SKM-1 (cell line): ENCODE measurements around the gene SLC48A1.

ENCODE experiments used
- DNase-seq: peaks from one replicate; lab custom pipeline; 2025; ENCODE audit not compliant: unreplicated experiment; lab: John Stamatoyannopoulos, UW

Gene SLC48A1

DNA sequence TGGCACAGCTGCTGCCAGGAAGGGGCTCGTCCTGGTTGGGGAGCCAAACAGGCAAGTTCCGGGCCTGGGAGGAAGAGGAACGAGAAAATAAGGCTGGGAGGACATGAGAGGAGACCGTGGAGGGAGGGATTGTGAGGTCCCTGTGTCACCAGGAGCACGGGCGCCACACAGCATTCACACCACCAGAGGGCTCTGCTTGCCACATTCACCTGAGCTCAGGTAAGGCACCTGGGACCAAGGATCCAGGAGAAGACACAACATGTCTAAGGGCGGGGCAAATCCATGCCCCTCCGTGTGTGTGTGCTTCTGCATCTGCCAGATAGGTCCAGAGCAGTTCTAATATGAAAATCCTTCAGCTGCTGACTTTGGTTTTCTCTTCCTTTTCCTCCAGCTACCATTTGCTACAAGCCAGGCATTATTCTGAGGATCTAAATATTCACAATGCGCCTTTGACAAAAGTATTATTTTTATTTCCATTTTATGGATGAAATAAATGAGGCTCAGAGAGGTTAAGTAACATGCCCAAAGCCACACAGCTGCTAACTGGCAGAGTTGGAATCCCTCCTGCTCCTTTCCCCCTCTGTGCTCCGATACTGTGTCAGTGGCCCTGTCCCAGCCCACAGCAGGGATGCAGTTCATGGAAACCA, 28.9 kb upstream of the SLC48A1 start:
- DNase-seq = no peak

DNA sequence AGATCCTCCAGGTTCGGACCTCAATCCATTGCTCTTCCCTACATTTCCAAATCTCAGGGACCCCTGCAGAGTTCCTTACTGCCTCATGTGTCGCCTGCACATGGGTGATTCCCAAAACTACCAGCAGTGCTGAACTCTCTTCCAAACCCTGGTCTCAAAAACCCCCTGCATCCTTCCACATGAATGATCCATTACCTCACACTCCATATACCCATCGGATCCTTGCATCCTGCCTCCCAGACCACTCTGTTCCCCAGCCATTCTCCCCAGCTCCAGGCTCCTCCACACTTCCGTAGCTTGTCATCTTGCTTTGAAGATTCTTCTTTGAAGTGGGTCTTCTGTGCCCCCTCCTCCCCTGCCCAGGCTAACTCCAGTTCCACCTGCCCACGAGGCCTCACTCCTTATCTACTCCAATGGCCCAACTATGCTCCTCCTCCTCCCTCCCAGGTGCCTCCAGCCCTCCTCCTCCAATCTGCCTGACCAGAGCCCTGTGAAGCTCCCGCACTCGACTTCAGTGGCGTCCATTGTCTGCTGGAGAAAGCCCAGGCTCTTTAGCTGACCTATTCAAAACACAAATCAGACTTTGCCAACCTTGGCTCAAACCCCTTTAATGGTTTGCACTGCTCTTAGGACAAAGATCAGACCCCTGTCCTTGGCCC, 28.1 kb upstream of the SLC48A1 start:
- no peak for DNase-seq

DNA sequence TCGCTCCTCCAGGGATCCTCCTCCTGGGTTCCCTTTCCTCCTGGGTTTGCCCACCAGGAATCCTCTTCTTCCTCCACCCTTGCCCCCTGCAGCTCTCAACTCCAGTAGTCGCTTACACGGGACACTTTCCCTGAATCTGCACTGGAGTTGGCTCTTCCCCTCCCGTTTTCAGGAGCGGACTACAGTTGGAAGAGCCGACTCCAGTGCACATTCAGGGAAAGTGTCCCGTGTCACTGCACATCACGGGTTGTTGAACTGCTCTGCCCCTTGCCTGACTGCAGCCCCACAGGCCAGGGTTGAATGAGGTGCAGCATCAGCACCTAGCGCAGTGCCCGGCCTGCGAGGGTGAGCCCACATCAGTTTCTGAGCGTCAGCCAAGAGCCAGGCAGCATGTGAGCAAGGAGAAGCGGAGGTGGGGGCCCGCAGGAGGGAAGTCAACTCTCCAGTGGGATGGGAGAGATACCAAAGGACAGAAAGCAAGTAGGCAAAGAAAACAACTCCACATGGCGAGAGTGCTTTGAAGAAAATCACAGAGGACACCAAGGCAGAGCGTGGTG, 27.5 kb upstream of the SLC48A1 start:
- no peak for DNase-seq

DNA sequence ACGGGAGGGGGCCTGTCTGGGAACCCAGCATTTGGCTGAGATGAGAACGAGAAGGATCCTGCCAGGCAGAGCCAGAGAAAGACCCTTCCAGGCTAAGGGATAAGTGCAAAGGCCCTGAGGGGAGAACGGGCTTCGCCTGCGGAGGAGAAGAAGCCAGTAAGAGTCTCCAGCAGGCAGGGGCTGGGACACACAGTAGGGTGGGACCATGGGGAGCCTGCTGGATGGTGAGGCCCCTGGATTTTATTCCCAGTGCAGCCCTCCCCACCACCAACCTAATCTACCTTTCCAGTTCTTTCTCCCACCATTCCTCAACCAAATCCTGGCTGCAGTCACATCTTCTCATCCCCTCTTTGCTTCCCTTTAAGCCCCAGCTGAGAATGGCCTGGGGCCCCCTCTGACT, 27.0 kb upstream of the SLC48A1 start:
- no peak for DNase-seq

DNA sequence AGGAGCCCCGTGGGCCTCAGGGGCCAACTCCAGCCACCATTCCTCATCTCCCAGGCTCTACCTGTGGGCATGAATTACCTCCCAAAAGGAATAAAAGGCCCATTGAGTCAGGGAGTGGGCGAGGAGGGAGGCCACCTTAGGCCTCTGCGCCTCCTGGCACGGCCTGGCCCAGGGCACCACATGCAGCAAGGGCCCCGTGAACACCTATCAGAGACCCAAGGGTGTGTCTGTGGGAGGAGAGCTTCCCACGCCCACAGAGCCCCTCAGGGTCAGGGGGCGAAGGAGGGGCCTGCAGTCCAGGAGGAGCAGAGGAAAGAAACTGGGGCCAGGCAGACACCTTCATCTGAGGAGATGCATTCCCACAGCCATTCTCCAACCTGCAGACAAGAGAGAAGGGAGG, 26.5 kb upstream of the SLC48A1 start:
- no peak for DNase-seq

DNA sequence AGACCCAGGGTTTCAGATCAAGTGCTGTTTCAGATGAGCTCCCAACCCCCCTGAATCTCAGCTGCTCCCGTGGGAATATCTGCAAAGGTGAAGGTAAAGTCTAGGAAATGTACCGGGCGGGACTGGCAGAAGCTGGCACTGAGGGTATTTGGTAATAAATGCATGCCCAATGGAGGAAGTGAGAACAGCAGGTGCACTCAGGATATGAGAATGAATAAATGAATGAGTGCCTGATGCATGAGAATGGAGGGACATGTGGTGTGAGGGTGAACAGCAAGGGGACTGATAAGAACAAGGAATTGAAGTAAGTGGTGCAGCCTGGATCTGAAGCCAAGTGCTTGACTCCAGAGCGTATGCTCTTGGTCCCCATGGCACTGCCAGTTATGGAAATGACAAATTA, 25.9 kb upstream of the SLC48A1 start:
- no peak for DNase-seq

DNA sequence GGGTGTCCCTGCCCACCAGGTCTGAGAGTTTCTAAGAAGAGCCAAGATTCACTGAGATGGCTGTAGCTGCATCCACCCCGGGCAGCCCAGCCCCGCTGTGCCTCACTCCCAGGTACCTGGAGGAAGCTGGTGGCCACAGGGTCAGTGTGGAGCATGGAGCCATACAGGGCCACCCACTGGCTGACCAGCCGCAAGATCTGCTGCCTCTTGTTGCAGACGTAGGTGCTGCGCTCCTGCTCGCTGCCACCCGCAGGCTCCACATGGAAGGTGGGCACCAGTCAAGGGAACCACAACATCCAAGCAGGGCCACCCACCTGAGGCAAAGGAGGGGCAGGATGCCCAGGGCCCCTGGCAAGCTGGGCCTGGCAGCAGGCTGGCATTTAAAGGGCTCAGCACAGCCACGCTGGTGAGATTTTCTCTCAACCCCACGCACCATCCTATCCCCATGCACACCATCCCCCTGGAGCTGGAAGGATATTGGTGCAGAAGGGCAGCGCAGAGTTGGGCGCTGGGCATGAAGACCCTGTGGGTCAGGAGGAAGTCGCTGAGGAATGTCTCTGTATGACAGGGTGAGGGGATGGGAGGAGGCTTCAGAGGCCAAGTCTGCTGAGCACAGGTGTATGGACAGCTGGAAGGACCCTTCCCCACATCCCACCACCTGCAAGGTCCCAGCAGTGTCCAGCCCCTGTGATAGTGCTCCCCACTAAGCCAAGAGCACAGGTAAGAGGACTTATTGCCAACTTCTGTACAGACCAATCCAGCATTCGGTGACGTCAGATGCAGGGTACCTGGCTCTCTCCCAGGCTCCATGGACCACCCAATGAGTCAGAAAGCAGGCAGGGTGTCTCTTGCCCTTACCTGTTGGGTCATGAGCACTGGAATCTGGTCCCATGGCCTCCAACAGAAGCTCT, 25.2 kb upstream of the SLC48A1 start:
- DNase-seq = no peak

DNA sequence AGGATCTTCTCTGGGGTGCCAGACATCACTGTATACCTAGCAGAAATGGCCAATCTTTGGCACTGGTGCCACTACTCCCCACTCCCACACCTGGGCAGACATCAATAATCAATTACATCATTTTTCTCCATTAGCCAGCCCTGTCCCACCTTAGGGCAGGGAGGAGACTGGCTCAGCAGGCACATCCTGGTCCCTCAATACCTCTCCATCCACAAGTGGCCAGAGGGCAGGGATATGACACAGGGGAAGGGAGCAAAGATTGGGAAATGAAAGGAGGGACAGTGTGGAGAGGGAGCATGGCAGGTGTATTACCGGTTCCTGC, 24.6 kb upstream of the SLC48A1 start:
- no peak for DNase-seq

DNA sequence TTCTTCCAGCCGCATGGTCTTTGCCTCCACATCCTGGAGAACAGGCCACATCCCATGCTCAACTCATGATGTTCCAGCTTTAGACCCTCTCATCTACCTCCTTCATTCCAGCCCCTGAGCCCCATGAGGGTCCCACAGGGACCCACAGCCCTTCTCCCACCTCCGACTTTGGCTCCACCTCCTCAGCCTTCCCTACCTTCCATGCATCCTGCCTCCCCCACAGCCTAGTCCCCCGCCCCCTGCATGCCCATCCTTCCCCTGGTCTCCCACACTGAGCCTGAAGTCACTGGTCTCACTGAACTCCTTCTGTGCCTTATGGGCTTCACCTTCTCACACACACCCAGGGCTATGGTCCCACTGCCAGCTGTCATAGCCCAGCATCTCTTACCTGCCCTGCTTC, 24.1 kb upstream of the SLC48A1 start:
- no peak for DNase-seq

DNA sequence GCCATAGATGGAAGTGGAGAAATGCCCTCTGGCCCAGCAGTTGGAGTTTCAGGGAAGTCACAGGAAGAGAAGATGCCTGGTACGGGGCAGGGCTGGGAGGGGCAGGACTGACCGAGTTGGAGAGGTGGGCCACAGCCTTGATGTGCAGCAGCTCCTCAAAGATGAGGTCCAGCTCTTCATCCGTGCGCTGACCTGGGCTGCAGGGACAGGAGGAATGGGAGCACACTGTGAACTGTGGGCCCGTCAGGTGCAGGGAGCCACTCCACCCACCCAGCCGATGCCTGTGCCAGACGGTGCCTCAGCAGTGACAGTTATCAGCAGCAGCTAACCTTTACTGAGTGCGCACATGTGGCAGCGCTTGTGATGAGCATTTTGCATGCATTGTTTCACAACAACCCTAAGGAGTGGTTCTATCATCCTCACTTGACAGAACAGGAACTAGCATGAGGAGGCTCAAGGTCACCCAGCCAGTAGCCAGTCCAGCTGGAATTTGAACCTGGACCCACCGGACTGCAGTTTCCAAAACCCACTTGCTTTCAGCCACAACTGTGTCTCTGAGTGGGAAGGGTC, 22.7 kb upstream of the SLC48A1 start:
- no peak for DNase-seq

DNA sequence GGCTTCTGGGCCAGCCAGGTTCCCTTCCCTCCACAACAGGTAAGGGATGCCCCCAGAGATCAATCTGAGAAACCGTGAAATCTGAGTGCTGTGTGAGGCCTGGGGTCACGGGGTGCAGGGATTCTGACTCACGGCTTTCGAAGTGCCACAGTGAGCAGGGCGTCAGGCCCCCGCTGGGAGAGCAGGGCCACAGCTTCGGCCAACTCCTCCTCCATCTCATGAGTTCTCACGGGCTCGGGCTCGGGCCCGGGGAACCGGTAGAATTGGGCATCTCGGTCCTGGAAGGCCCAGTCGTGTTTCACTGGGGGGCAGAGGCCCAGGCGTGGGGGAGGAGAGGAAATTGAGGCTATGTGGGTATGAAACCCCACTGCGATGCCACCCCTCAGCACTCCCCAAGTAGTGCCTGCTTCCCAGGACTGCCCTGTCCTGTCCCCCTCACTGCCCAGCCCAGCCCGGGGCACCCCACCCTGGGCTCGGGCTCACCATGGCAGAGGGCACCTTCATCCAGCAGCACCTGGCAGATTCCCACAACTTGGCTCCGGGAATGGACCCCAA, 22.0 kb upstream of the SLC48A1 start:
- no peak for DNase-seq

DNA sequence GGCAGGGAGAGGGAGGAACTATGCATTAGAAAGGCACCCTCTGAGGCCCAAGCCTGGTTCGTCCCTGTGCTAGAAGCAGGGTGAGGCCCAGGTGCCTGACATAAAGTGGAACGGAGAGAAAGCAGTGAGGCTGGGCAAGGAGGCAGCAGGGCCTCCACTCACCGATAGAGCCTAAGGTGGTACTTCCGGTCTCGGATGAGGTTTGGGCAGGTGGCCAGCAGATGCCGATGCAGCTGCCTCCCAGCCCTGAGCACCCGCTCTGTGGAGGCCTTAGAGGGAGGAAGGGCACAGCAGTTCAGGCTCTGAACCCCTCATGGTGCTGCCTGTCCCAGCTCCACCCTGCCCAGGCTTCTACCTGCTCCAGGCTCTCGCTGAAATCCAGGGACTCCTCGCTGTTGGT, 21.5 kb upstream of the SLC48A1 start:
- no peak for DNase-seq

DNA sequence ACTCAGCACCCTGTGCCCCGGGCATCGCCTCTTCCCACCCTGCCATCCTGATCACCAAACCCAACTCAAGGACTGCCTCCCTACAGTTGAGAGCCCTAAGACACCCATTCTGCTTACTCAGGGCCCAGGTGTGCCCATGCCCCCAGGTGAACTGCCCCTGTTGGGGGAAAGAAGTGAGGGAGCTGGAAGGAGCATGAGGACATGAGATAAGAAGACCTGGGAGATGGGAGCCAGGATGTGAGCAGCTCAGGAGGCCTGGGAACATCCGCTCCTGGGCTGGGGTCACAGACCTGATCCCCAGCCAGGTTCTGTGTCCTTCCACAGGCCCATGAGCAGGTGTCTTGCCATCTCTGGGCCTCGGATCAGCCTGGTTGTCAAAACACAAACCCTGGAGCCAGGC, 20.9 kb upstream of the SLC48A1 start:
- DNase-seq = no peak

DNA sequence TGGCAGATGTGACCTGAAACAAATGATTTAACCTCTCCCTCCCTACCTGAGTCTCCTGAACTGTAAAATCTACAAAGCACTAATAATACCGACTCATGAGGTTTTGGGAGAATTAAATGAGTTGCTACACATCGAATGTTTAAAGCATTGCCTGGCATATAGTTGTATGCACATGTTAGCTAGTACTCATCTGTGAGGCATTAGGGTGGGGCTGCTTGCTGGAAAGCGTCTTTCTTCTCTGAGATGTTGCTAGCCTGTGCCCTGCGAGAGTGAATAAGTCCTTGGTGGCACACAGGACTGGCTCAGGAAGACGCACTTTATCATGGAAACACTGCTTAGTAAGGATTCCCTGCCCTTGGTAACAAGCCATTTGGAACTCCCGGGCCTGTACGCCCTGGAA, 20.5 kb upstream of the SLC48A1 start:
- DNase-seq = no peak

DNA sequence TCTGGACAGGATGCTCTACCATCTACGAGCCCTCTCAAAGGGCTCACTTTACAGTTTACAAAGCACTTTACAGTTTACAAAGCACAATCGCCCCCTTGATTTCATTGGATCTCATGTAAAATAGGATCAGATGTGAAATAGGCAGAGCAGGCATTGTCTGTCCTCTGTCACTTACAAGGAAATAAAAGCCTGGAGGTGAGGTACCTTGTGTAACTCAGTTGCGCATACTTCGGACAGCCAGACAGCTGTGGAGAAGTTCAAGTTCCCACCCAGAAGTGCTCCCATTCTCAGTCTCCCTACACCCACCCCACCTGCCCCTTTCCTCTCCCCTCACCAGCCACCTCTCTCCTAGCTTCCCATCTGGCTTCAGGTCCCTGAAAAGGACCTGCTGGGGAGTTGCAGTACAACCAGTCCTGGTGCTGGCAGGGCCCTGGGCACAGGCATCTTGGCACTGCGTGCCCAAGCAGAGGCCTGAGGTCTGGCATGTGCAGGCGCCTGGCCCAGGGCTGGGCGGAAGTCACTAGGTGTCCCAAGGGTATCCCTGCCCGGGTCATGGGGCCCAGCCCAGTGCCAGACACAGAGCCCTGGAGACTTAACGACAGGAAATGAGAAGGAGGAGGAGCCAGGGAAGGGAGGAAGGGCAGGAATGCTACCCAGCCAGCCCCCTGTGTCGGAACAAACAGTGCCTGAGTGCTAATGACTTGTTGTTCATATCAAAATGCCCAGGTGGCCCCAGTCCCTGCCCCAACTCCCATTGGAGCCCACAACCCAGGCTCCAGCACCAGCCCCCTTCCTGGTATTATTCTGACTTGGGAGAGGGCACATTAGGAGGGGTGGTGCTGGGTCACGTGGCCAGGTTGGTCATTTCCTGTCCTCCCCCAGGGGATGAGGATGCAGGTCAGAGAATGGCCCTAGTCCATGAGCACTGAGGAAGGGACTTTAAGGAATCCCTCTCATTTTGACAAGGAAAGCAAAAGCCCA, 19.7 kb upstream of the SLC48A1 start:
- DNase-seq = no peak

DNA sequence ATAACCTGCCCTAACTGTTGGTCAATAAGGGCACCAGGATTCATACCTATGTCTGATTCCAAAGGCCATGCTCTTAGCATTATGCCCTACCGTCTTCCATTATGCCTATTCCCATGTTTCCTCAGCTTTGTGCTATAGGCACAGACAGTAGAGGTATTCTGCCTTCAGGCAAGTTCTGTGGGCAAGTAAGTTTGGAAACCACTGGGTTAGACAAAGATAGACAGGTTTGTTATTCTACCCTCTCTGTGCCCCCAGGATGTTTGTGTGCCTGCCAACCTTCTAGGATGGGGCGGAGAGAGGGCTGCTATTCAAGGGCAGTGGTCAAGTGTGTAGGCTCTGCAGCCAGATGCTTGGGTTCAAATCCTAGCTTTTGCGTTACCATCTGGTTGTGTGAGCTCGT, 18.9 kb upstream of the SLC48A1 start:
- no peak for DNase-seq

DNA sequence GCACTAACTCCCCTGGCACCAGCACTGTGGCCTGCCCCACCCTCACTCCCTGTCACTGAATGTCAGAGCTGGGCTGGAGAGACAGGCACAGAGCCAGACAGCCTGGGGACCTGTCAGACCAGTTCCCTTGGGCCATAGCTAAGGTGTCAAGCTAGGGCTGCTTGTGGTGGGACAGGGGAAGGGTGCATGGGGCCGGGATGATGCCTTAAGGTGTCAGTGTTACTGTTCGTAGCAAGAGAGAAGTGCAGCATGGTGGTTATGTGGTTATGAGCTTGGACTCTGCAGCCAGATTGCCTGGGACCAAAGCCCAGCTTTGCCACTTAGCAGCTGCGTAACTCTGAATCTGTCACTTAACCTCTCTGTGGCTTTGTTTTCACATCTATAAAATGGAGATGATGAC, 18.2 kb upstream of the SLC48A1 start:
- no peak for DNase-seq

DNA sequence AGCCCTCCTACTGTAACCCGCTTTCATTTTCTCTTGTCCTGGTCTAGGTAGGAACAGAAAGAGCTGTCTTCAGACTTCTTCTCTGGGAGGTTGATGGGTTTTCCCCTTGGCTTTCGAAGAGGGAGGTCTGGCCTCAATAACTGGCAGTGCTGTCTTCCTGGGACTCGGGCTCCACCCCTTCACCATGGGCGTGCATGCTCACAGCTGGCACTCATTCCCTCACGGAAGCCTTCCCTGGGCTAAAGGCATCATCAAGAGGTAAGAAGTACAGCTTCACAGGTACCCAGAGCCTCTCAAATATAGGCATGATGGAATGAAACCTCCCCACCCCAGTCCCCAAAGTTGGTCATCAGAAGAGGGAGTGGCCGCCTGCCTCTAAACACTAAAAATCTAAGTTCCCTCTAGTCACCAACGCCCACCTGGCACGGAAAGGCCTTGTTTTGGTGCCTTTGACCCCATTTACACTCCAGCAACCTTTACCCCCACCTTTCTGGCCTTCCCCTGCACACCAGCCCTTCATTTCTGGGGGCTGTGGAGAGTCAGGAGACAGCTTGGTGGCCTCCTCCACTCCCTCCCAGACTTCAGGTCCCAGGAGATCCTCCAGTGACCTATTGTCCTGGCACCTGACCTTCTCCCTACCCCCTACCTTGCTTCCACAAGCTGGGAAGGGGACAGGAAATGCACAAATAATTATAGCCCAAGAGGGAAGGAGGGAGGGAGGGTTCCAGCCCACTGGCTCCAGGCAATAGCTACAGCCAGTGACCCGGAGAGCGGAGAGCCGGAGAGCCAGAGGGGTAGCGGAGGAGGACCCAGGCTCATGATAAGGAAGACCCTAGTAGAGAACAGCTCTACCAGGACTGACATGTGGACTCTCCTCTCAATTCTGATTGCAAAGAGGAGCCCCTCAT, 17.1 kb upstream of the SLC48A1 start:
- DNase-seq = no peak

DNA sequence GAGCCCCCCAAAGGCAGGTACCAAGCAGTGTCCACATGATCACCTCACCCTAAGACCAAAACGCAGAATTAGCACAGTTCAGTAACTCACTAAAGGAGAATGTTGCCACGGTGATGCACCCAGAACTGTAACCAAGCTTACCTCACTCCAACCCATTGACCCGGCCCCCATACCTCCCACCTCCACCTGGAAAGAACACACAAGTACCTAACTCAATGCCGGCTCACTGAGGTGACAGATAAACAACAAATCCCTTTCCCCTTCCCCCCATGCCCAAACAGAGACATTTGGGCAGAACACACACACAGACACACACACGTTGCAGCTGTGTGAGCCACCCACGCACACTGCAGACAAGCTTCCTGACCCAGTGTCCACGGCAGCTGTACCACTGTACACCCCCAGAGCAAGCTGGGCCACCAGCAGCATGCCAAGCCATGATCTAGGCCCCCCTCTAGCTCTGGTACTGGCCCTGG, 15.6 kb upstream of the SLC48A1 start:
- no peak for DNase-seq
